ENCODE data around the gene DNAJB14. TPM values are rescaled to one million over a fixed set of nuclear protein-coding genes. Genes with fewer than 3 reads are reported as not detected.

DNAJB14 gene
- total and polyA plus RNA-seq, 2 experiments from 2014 or later, result 24.9 to 27.3 TPM

- H3K4me1 Mint-ChIP-seq, result peaks cover 32% of the 10 kb centered on the region
- no peaks in the 10 kb centered on the region for H3K9me3 Mint-ChIP-seq
- no peak for TF ChIP-seq STAT1 (IDR thresholded peaks at IDR 0.05; ENCODE audit: unreplicated experiment)
- TF ChIP-seq JUNB (IDR thresholded peaks at IDR 0.05; ENCODE audit: unreplicated experiment), result no peak
- no peak for TF ChIP-seq ZNF331 (CRISPR knock-in tag; IDR thresholded peaks at IDR 0.05; ENCODE audit: low read depth)
- no peak for TF ChIP-seq ZNF462 (CRISPR knock-in tag; IDR thresholded peaks at IDR 0.05)
- no peak; the same call in 1 of the 2 replicates for TF ChIP-seq POLR2AphosphoS5 (IDR thresholded peaks at IDR 0.05; ENCODE audit: low read depth)
- Histone ChIP-seq H3K4me1 (ENCODE audit: insufficient read depth) (peaks cover 42% of the 10 kb centered on the region), H3K4me3 (peak overlapping the region; percentile 96), H3K27me3 (ENCODE audit: insufficient read depth) (no peaks in the 10 kb centered on the region), H3K4me2 (peak overlapping the region; percentile 81), H3F3A (replicated peaks; ENCODE audit: low read depth) (peaks cover 29% of the 10 kb centered on the region), H3K36me3 (ENCODE audit: insufficient read depth) (peaks cover 12% of the 10 kb centered on the region), H2AFZ (no peak overlapping the region), H4K20me1 (replicated peaks; ENCODE audit: insufficient read depth) (peaks cover 26% of the 10 kb centered on the region), H3K79me2 (replicated peaks; ENCODE audit: insufficient read depth) (peaks cover 64% of the 10 kb centered on the region), H3K27ac (ENCODE audit: low read depth) (peak overlapping the region; percentile 100), H3K9me2 (ENCODE audit: insufficient read depth) (no peaks in the 10 kb centered on the region)
- DNase-seq (ENCODE audit: low spot score) (peak; percentile 38), ATAC-seq (no peak)
- peaks cover 12% of the 10 kb centered on the region for H3K27me3 Mint-ChIP-seq (ENCODE audit: insufficient read depth, low read depth, poor library complexity)
- H3K36me3 Mint-ChIP-seq (ENCODE audit: low read depth), result peaks cover 12% of the 10 kb centered on the region
- no peak overlapping the region; the same call in 2 of the 3 replicates for H3K4me3 Mint-ChIP-seq
- H3K27ac Mint-ChIP-seq, result peak overlapping the region; percentile 94
Observed at GRCh38 chr4:99947190-99947578, 766 bp upstream of the DNAJB14 start.

- H2AFZ ChIP-seq, result no peak overlapping the region
- H3K36me3 ChIP-seq (ENCODE audit: insufficient read depth), result peaks cover 12% of the 10 kb centered on the region
- no peaks in the 10 kb centered on the region for H3K9me2 ChIP-seq (ENCODE audit: insufficient read depth)
- H3F3A ChIP-seq (replicated peaks; ENCODE audit: low read depth), result peaks cover 26% of the 10 kb centered on the region
- H3K4me2 ChIP-seq, result peak overlapping the region; percentile 92
- peak overlapping the region; percentile 96 for H3K4me3 ChIP-seq
- peaks cover 10% of the 10 kb centered on the region for H3K27me3 Mint-ChIP-seq (ENCODE audit: insufficient read depth, low read depth, poor library complexity)
- peaks cover 78% of the 10 kb centered on the region for H3K79me2 ChIP-seq (replicated peaks; ENCODE audit: insufficient read depth)
- peak overlapping the region; percentile 99 for H3K27ac Mint-ChIP-seq
- DNase-seq (ENCODE audit: low spot score), result peak; percentile 55
- peak; percentile 18 for ATAC-seq
- H3K4me1 ChIP-seq (ENCODE audit: insufficient read depth), result peaks cover 36% of the 10 kb centered on the region
- H3K27me3 ChIP-seq (ENCODE audit: insufficient read depth), result no peaks in the 10 kb centered on the region
- H3K4me3 Mint-ChIP-seq, result peak overlapping the region; percentile 100; the same call in 2 of the 3 replicates
- H3K36me3 Mint-ChIP-seq (ENCODE audit: low read depth), result peaks cover 16% of the 10 kb centered on the region
- peaks cover 32% of the 10 kb centered on the region for H3K4me1 Mint-ChIP-seq
- H3K27ac ChIP-seq (ENCODE audit: low read depth), result peak overlapping the region; percentile 89
- no peaks in the 10 kb centered on the region for H3K9me3 Mint-ChIP-seq
- peaks cover 26% of the 10 kb centered on the region for H4K20me1 ChIP-seq (replicated peaks; ENCODE audit: insufficient read depth)
- TF ChIP-seq ZNF331 (CRISPR knock-in tag; IDR thresholded peaks at IDR 0.05; ENCODE audit: low read depth), result no peak
- TF ChIP-seq REST (IDR thresholded peaks at IDR 0.05; ENCODE audit: unreplicated experiment), result no peak
- no peak for TF ChIP-seq EZH2 (IDR thresholded peaks at IDR 0.05; ENCODE audit: low read depth, unreplicated experiment)
- TF ChIP-seq ETS1 (IDR thresholded peaks at IDR 0.05), result no peak
- TF ChIP-seq JUNB (IDR thresholded peaks at IDR 0.05; ENCODE audit: unreplicated experiment), result no peak
- TF ChIP-seq CREB1 (CRISPR knock-in tag; IDR thresholded peaks at IDR 0.05; ENCODE audit: low read depth), result no peak
Observed at GRCh38 chr4:99945718-99946355, 581 bp downstream of the DNAJB14 start.
